Stimulated activated naive B cell treated with anti-CD40 and anti-IgM and Interleukin-4, amounts not matched to agents 10 μg/mL and 1 μg/mL and 100 μg/mL, for 72 hours (primary cell): ENCODE measurements around the gene DUSP14.
A peak's percentile ranks its signal among the peaks of the same experiment; 100 is the strongest.
"Not testable (repeated sequence)": the region's sequence is repeated elsewhere in the genome, so short reads cannot be mapped to it uniquely, and the experiment has no call there.

Experiments
- ATAC-seq, 2 donors: fragments of 150-1000 bp; cut with Tn5 transposase; replicated peaks; 2 replicates each; pipeline ENCODE4 v1.10.0; 2021; ENCODE audit warnings: moderate library complexity in 1 of 2
- DNase-seq: peaks from one replicate; pipeline ENCODE4 v3.0.0; 2021
- H3K27ac Mint-ChIP-seq: one replicate; pipeline ENCODE4 v1.8.0; 2022; ENCODE audit warnings: mild to moderate bottlenecking, mixed read lengths
- H3K27me3 Mint-ChIP-seq, 2 donors: one replicate each; pipeline ENCODE4 v1.8.0; 2022; ENCODE audit warnings: mixed read lengths in 2 of 2
- H3K36me3 Mint-ChIP-seq, 2 donors: one replicate each; pipeline ENCODE4 v1.8.0; 2022; ENCODE audit warnings: mixed read lengths in 2 of 2, mild to moderate bottlenecking in 1 of 2
- H3K4me1 Mint-ChIP-seq, 2 donors: one replicate each; pipeline ENCODE4 v1.8.0; 2022; ENCODE audit warnings: mixed read lengths in 2 of 2, mild to moderate bottlenecking in 1 of 2
- H3K4me3 Mint-ChIP-seq, 2 donors: one replicate each; pipeline ENCODE4 v1.8.0; 2022; ENCODE audit warnings: mild to moderate bottlenecking in 2 of 2, mixed read lengths in 2 of 2, moderate library complexity in 1 of 2
- H3K9me3 Mint-ChIP-seq, 2 donors: one replicate each; pipeline ENCODE4 v1.8.0; 2022; ENCODE audit warnings: mixed read lengths in 2 of 2, mild to moderate bottlenecking in 1 of 2

Gene DUSP14

DNA sequence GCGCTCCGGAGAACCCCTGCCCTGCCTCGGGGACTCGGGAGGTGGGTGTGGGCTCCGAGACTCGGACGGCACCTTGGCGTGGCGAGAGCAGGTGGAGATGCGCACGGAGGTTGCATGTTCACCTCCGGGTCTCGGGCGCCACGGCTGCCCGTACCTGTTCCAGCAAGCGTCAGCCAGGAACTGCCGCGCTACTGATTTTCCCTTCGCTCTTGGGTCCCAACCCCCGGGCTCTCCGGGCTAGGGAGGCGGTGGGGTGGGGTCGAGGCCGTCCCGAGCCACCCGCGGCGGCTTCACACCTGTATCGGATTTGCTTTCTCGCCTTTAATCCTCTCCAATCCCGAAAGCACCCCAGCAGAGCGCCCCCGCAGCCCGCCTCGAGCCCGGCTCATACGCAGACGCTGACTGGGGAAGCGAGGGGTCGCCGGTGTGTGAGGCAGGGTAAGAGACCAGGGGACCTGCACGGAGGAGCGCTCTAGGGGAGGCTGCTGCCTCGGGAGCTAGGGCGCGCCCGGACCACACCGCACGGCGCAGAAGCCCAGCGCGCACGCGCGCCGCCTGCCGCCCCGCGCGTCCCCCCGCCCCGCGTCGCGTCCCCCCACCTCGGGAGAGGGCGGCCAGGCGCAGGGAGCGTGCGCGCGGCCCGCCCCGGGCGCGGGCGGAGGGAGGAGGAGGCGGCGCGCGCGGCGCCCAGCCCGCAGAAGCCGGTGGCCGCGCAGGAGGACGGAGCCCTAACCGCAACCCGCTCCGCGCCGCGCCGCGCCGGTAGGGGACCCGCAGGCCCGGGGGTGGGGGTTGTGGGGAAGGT lies at the start of gene DUSP14:
TSS of gene DUSP14 (plus strand) at position 695 of the 805 bp plus-strand sequence. CDS start 22,382 bp downstream, outside the sequence.
- Mint-ChIP-seq H3K27ac (peak within 1 kb of the TSS; percentile 91), H3K36me3 (peaks cover 0 to 1% of the 10 kb centered on the region in 2 donors), H3K4me1 (peaks cover 15 to 46% of the 10 kb centered on the region in 2 donors), H3K9me3 (no peaks in the 10 kb centered on the region), H3K4me3 (peak within 1 kb of the TSS; percentile 97 to 99), H3K27me3 (no peaks in the 10 kb centered on the region)
- DNase-seq = peak; percentile 72
- peak; percentile 79 to 87 for ATAC-seq

GRCh38 chr17:37440424-37440823 lies 49.3 kb upstream of the DUSP14 start:
- H3K36me3 Mint-ChIP-seq = peaks cover 36 to 43% of the 10 kb centered on the region in 2 donors

GRCh38 chr17:37441369-37442014 lies 48.2 kb upstream of the DUSP14 start:
- peaks cover 1 to 17% of the 10 kb centered on the region in 2 donors for H3K4me1 Mint-ChIP-seq
- not testable (repeated sequence) for H3K27me3 Mint-ChIP-seq, H3K4me3 Mint-ChIP-seq, H3K27ac Mint-ChIP-seq, DNase-seq, H3K9me3 Mint-ChIP-seq
- peaks cover 40 to 44% of the 10 kb centered on the region in 2 donors for H3K36me3 Mint-ChIP-seq
- peak; percentile 94 to 98 for ATAC-seq

More at GRCh38 chr17:37440424-37440823, 49.3 kb upstream of the DUSP14 start:
- DNase-seq = no peak
- peaks cover 1 to 17% of the 10 kb centered on the region in 2 donors for H3K4me1 Mint-ChIP-seq
- no peaks in the 10 kb centered on the region for H3K27me3 Mint-ChIP-seq
- no peaks in the 10 kb centered on the region for H3K9me3 Mint-ChIP-seq
- H3K27ac Mint-ChIP-seq = no peak overlapping the region
- H3K4me3 Mint-ChIP-seq = no peak overlapping the region
- ATAC-seq = no peak

- no peaks in the 10 kb centered on the region for H3K9me3 Mint-ChIP-seq
- peaks cover 32 to 55% of the 10 kb centered on the region in 2 donors for H3K36me3 Mint-ChIP-seq
- no peaks in the 10 kb centered on the region for H3K27me3 Mint-ChIP-seq
- no peak overlapping the region for H3K27ac Mint-ChIP-seq
- peaks cover 3 to 10% of the 10 kb centered on the region in 2 donors for H3K4me1 Mint-ChIP-seq
- ATAC-seq (no peak), DNase-seq (no peak)
- H3K4me3 Mint-ChIP-seq = no peak overlapping the region
Measured at GRCh38 chr17:37446027-37446426, 43.7 kb upstream of the DUSP14 start.

GRCh38 chr17:37447641-37448040 lies 42.0 kb upstream of the DUSP14 start:
- peaks cover 0 to 1% of the 10 kb centered on the region in 2 donors for H3K4me1 Mint-ChIP-seq
- no peaks in the 10 kb centered on the region for H3K9me3 Mint-ChIP-seq
- H3K27ac Mint-ChIP-seq = no peak overlapping the region
- ATAC-seq (no peak), DNase-seq (no peak)
- peaks cover 28 to 52% of the 10 kb centered on the region in 2 donors for H3K36me3 Mint-ChIP-seq
- no peaks in the 10 kb centered on the region for H3K27me3 Mint-ChIP-seq
- no peak overlapping the region for H3K4me3 Mint-ChIP-seq

DNA sequence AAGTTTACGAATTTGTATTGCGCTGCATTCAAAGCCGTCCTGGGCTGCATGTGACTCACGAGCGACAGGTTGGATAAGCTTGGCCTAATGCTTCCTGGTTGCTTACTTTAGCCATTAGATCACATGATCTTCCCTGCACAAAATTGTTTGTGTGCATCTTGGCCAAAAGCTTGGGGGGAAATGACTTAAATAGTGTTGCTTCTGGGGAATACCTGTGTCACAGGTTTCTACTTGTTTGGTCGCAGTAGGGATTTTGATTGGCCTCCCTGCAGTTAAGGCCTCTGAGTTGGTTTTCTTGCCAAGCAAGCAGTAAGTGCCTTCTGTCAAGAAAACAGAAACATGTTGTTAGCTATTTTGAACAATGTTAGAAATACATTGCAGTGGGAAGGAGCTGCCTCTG lies 39.6 kb upstream of the DUSP14 start:
- Mint-ChIP-seq H3K9me3 (no peaks in the 10 kb centered on the region), H3K27ac (no peak overlapping the region), H3K36me3 (peaks cover 24 to 56% of the 10 kb centered on the region in 2 donors), H3K4me3 (no peak overlapping the region), H3K4me1 (peaks cover 0 to 1% of the 10 kb centered on the region in 2 donors), H3K27me3 (no peaks in the 10 kb centered on the region)
- DNase-seq (no peak), ATAC-seq (no peak)

GRCh38 chr17:37457801-37458200 lies 31.9 kb upstream of the DUSP14 start:
- not testable (repeated sequence) for H3K4me3 Mint-ChIP-seq, H3K4me1 Mint-ChIP-seq, ATAC-seq, H3K27me3 Mint-ChIP-seq, H3K9me3 Mint-ChIP-seq, H3K27ac Mint-ChIP-seq, DNase-seq
- peaks cover 12 to 43% of the 10 kb centered on the region in 2 donors for H3K36me3 Mint-ChIP-seq

- ATAC-seq = no peak
- H3K27ac Mint-ChIP-seq = no peak overlapping the region
- no peaks in the 10 kb centered on the region for H3K4me1 Mint-ChIP-seq
- H3K36me3 Mint-ChIP-seq = peaks cover 9 to 37% of the 10 kb centered on the region in 2 donors
- H3K4me3 Mint-ChIP-seq = no peak overlapping the region
- H3K27me3 Mint-ChIP-seq = no peaks in the 10 kb centered on the region
- no peak for DNase-seq
- H3K9me3 Mint-ChIP-seq = no peaks in the 10 kb centered on the region
Measured at GRCh38 chr17:37458805-37459204, 30.9 kb upstream of the DUSP14 start.

DNA sequence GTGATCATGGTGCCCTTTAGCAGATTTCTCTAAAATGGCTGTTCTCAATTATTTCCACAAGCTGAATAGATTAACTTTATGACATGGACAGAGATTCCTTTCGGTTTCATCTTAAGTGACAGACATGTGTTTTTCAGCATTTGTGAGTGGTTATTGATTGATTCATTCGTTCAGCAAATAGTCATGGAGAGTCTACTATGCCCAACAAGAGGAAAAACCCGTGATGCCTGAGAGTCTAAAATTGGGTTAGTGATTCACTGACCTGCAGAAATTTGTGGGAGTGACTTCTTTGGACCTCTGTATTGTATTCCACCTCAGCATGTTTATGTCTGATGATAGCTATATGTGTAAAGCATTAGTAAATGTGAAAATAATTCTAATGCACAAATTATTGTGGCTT lies 28.0 kb upstream of the DUSP14 start:
- ATAC-seq (no peak), DNase-seq (no peak)
- Mint-ChIP-seq H3K4me3 (no peak overlapping the region), H3K27me3 (no peaks in the 10 kb centered on the region), H3K4me1 (no peaks in the 10 kb centered on the region), H3K9me3 (no peaks in the 10 kb centered on the region), H3K36me3 (peaks cover 19 to 43% of the 10 kb centered on the region in 2 donors), H3K27ac (no peak overlapping the region)

GRCh38 chr17:37462492-37462891 lies 27.2 kb upstream of the DUSP14 start:
- H3K27ac Mint-ChIP-seq = no peak overlapping the region
- DNase-seq (no peak), ATAC-seq (no peak)
- peaks cover 19 to 43% of the 10 kb centered on the region in 2 donors for H3K36me3 Mint-ChIP-seq
- H3K4me1 Mint-ChIP-seq = no peaks in the 10 kb centered on the region
- no peaks in the 10 kb centered on the region for H3K27me3 Mint-ChIP-seq
- H3K4me3 Mint-ChIP-seq = no peak overlapping the region
- no peaks in the 10 kb centered on the region for H3K9me3 Mint-ChIP-seq

- Mint-ChIP-seq H3K27ac (no peak overlapping the region), H3K9me3 (no peaks in the 10 kb centered on the region)
Measured at GRCh38 chr17:37463039-37463438, 26.7 kb upstream of the DUSP14 start.

GRCh38 chr17:37465069-37465616 lies 24.5 kb upstream of the DUSP14 start:
- DNase-seq = no peak
- Mint-ChIP-seq H3K4me3 (no peak overlapping the region), H3K9me3 (no peaks in the 10 kb centered on the region), H3K27me3 (no peaks in the 10 kb centered on the region), H3K27ac (no peak overlapping the region), H3K4me1 (no peaks in the 10 kb centered on the region), H3K36me3 (peaks cover 19 to 33% of the 10 kb centered on the region in 2 donors)
- no peak for ATAC-seq

More at GRCh38 chr17:37463039-37463438, 26.7 kb upstream of the DUSP14 start:
- H3K36me3 Mint-ChIP-seq = peaks cover 19 to 41% of the 10 kb centered on the region in 2 donors
- no peak for ATAC-seq
- DNase-seq = no peak
- no peaks in the 10 kb centered on the region for H3K27me3 Mint-ChIP-seq
- no peak overlapping the region for H3K4me3 Mint-ChIP-seq
- H3K4me1 Mint-ChIP-seq = no peaks in the 10 kb centered on the region

GRCh38 chr17:37466471-37466870 lies 23.2 kb upstream of the DUSP14 start:
- H3K36me3 Mint-ChIP-seq = peaks cover 26 to 38% of the 10 kb centered on the region in 2 donors
- DNase-seq = no peak
- H3K9me3 Mint-ChIP-seq = no peaks in the 10 kb centered on the region
- no peak overlapping the region for H3K27ac Mint-ChIP-seq
- no peaks in the 10 kb centered on the region for H3K4me1 Mint-ChIP-seq
- no peaks in the 10 kb centered on the region for H3K27me3 Mint-ChIP-seq
- ATAC-seq = no peak
- H3K4me3 Mint-ChIP-seq = no peak overlapping the region

GRCh38 chr17:37470181-37470580 lies 19.5 kb upstream of the DUSP14 start:
- no peak for DNase-seq
- Mint-ChIP-seq H3K9me3 (no peaks in the 10 kb centered on the region), H3K27me3 (no peaks in the 10 kb centered on the region), H3K27ac (no peak overlapping the region), H3K4me1 (no peaks in the 10 kb centered on the region), H3K4me3 (no peak overlapping the region), H3K36me3 (peaks cover 27 to 46% of the 10 kb centered on the region in 2 donors)
- no peak for ATAC-seq
